Activated CD8-positive, alpha-beta memory T cell treated with anti-CD3 and anti-CD28 coated beads, Interleukin-2, amount 50 U/mL, for 24 hours (primary cell): ENCODE measurements around the gene RNF150.

Experiments
- DNase-seq: peaks from one replicate; pipeline ENCODE4 v3.0.0-alpha.2; 2020; ENCODE audit errors: extremely low read depth

RNF150 gene

DNA sequence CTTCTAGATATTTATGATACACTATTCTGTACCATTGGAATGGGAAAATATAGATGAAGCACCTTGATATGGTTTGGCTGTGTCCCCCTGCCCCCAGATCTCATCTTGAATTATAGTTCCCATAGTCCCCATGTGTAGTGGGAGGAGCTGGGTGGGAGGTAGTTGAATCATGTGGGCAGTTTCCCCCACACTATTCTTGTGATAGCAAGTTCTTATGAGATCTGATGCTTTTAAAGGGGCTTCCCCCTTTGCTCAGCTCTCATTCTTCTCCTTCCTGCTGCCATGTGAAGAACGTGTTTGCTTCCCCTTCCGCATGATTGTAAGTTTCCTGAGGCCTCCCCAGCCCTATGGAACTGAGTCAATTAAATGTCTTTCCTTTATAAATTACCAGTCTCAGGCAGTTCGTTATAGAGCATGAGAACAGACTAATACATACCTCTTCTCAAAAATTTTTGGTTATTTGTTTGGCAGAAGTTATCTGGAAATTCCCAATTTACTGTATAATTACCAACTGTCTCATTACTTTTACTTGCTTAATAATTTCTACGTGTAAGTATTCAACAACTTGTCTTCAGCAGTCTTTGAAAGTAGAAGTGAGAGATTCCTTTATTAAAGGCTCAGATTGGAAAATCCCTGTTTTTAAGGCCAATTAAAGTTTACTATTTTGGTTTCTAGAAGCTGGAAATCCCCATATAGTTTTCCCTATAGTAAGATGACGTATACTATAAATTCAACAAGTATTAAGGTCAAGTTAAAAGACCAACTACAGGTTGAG lies 152.7 kb downstream of the RNF150 start:
- no peak for DNase-seq

DNA sequence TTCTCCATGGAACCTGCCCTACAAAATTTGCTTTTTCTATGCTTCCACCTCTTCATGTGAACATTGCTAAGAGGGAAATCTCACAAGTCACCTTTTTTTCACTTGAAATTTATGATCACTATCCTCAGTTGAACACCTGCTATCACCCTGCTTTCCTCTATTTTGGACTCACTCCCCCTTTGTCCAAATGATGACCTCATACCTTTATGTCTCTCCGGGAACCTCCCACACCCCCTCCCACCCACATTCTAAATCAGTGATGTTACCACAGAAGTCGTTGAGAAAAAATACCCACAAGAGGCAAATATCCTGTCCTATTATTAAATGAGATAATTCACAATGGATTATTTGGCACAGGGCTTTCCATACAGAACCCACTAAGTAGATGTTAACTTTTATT lies 156.5 kb downstream of the RNF150 start:
- DNase-seq: no peak

DNA sequence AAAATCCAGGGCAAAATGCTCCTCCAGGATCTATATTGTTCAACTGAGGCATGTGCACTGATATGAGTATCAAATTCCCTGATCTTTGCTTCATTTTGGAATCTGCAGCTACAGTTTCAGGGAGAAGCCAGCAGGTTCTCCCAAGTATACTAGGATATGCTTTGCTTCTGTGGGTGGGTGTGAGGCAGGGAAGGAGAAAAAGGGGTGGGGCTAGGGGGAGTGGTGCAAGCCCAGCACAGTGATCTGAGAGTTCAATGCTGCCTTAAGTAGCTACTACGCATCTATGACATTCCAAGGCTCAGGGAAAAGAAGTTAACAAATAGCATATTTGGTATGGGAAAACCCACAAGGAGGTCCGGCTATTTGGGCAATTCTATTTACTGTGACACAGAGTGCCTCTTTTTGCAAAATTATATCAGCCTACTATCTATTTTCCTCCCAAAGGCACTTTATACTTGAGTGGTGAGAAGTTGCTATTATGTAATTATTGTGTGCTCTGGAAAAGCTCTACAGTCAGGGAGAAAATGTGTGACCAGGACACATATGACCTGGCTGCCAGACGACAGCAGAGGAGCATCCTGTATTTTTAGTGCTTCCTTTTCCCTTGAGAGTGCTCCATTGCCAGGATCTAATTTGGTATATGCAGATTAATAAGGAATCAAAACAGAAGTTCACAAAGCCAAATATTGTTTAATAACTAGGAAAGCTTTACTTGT lies 162.0 kb downstream of the RNF150 start:
- no peak for DNase-seq

DNA sequence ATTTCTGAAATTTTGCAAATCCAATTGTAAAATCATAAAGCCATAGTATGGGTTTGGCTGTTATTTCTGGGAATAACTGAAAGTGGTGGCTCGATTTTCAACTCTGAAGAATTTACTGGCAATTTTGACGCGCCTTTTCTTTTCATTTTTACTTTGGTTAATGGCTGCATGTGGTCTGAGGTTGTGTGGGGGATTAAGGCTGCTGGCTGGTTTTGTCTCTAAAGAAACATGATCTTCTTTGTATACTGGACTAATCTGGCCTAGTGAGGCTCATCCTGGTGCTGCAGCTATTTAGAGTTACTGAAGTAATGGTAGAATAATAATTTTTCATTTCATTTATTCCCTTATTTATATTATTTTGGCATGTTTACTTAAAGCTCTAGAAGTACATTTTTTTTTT lies 164.0 kb downstream of the RNF150 start:
- DNase-seq: no peak

DNA sequence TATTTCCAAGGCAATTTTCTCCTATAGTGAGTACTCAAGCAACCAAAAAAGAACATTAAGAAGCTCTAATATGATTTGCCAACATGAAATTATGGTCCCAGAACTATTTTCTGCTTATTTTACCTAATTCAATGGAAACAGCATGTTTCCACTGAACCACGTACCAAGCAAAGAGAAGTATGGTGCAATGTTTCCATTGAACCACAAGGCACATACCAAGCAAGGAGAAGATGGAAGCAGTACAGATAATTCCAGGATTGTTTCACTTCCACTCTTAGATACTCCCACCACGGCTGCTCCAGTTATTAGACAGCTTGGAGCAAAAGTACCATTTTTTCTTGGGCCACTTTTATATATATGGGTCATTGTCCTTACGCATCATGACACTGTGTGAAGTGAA lies 164.9 kb downstream of the RNF150 start:
- DNase-seq: no peak

DNA sequence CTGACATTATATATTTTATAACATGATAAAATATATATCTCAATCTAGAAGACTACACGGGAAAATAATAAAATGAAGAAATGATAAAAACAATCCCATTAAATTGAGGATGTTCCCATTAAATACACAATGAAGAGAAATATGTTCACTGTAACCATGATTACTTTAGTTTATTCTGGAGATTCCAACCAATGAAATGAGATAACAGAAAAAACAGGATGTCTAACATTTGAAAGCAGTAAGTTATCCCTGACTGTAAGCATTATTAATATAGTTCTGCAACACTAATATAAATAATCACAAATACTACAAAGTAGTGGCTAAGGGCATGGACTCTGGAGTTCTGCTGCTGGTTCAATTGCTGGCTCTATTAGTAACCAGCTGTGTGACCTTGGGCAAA lies 169.4 kb downstream of the RNF150 start:
- no peak for DNase-seq

DNA sequence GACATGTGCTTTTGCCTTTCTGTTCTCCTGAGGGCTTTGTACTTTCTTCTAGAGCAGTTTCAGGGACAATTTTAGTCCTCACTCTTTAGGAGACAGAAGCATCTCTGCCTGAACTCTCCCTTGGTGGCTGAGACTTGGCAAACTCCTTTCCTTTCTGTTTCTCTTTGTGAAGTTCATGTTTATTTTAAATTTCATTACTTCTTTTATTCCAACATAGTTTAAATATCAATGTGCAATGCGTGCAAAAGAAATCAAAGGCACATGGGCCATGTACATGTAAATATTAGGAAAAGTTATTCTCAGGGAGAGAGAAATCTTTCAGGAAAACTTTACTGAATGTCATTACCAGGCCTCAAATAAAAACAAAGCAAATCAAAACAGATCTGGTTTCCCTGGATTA lies 177.6 kb downstream of the RNF150 start:
- DNase-seq: no peak

DNA sequence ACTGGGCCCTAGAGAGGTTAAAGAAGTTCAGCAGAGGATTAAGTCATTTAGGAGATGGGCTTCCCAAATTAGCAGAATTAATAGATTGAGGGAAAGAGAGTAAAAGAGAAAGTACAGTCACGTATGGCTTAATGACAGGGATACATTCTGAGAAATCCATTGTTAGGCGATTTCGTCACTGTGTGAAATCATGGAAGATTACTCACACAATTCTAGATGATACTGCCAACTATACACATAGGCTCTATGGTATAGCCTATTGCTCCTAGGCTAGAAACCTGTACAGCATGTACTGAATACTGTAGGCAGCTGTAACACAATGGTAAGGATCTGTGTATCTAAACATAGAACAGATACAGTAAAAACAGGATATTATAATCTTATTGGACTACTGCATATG lies 180.6 kb downstream of the RNF150 start:
- DNase-seq: no peak

DNA sequence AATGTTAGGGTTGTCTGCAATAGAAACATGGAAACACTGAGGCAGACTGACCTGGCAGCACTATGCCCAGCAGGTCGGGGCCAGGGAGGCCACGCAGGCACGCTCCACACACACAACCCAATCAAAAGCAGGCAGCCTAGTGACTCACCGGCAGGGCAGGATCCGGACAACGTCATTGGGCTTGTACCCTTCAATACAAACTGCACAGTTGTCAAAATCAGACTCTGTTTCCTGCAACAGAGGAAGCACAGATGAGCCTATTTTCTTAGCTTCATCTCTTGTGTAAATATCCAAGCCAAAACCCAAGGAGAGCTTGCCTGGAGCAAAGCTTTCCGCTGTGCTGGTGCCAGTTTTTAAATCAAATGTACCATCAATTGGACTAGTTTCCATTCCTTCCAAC lies 185.8 kb downstream of the RNF150 start:
- no peak for DNase-seq

DNA sequence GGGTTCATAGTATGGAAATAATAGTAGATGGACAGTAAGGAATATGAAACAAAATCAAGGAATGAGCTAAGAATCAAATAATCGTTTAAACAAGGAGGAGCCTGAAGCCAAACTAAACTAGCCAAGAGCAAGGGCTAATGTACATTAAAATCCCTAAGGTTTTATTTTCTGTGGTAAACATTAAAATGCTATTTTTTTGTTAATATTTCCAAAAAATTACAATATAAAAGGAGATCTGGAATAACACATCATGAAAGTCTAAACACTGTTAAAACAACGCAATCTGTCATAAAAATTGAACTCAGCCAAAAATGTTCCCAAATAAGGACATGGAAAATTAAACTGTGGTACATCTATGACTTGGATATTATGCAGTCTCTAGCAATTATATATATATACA lies 188.2 kb downstream of the RNF150 start:
- DNase-seq: no peak

DNA sequence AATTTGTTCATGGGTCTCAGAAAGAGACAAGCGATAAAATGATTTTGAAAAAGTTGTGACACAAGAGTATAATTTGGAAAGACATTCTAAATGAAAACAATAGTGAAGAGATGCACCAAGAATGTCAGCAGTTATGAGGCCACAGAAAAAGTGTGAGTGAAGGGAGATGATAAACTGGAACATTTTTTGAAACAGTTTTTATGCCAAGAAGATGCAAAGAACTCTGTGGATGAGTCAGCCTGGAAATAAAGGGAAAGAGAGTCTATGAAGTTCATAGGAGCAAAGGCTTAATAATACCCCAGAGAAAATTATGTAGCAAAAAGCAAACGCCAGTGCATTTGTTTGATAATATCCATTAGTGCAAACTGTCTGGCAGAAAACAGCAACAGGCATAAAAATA lies 188.7 kb downstream of the RNF150 start:
- DNase-seq: no peak

DNA sequence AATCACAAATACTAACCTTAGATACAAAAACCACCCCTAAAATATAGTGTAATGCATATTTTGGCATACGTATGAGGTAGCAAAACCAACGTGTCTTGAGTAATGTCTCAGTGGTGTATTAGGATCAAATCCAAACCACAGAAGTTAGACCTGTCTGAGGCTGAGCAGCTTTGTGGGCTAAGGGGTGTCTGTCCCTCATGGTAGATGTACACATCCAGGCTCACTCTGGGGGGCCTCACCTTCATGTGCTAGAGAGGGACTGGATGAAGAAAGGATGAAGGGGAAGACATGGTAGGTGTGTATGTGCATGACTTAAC lies 189.1 kb downstream of the RNF150 start:
- no peak for DNase-seq

DNA sequence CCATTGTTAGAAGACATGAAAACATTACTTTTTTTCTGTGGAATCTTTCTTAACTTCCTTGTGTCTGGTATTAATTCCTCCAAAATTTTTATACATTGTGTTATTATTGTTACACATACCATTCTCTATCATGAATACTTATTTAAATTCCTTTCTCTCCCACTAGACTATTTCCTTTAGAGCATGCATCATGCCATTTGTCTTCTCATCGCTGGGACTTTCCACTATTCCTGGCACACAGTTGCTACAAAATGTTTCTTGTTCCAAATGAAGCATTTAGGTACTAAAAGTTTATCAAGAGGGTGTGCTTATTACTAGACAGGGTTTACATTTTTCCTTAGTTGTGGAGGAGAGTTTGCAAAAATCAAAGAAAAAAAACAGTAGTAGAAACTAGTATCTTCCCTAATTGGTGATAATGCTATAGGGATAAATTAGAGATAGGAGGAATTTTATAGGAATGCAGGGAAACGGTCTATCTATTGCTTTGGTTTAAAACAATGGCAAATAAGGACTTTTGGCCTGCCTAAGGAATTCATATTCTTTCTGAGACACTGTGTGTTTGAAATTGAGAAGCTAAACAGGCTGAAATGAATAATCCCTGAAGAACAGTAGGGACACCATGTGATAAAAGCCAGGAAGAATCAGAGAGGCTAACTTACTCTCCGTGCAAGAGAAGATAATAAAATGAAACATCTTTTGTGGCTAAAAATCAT lies 189.6 kb downstream of the RNF150 start:
- no peak for DNase-seq

DNA sequence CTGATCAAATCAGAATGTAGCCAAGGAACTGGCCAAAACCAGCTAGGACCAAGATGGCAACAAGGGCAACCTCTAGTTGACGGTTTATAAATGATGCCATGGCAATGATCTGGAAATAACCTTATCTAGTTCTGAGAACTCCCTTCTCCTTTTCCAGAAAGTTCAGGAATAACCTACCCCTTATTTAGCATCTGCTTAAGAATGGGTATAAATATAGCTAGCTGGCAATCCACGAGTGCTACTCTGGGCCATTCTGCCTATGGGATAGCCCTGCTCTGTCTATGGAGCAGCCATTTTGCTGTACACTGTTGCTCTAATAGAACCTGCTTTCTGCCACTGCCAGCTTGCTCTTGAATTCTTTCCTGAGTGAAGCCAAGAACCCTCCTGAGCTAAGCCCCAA lies 192.7 kb downstream of the RNF150 start:
- DNase-seq: no peak

DNA sequence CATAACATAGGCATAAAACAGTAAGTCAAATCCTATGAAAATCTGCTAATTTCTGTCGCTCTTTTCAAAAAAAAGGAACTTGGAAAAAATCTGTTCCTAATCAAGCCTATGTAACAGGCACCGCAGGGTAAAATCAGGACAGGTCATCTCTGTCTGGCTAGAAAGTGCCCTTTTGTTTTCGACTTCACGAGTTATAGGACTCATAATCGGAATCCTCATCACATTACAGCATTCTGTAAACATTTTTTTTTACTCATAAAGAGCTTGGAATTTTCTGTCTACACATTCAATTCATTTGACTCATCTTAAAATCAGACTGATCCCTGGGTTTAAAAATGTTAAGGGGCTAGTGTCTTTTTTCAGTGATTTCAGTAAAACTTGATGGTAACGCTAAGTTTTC lies 195.4 kb downstream of the RNF150 start:
- no peak for DNase-seq

DNA sequence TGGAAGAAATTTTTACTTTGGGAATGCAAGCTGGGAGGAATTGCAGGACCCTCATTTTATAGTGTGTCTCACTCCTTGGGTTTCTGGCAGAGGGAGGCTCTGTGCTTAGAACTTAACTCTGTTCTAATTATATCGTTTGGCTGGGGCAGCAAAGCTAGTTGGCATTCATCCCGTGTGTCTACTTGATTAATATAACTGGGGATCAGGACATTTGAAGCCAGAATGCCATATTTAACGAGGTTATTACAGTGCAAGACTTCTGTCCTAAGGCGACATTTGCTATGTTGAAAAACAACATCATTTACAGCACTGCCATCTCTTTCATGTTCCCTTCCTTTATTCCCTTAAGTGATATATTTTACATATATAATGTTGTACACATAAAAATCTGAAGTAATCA lies 198.0 kb downstream of the RNF150 start:
- DNase-seq: no peak

DNA sequence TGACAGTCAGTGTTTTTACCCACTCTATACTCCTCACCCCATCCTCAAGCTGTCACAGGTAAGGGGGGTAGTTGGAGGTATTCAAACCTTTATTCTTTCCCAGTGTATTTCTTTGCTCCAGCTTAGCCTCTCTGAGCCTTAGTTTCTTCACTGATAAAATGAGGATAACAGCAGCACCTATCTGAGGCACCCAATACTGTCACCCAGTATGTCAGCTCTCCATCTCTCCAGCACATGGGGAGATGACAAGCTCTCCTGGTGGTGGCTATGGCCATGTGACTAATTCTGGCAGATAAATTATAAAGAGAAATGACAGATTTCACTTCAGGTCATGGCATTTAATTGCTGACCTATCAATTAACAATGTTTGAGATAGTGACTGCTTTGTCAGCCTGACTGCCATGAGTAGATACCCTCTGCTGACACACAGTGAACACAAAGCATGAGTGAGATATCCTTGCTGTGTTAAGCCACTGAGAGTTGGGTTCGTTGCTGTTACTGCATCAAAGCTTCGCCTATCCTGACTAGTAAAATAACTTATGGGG lies 200.7 kb downstream of the RNF150 start:
- DNase-seq: no peak

DNA sequence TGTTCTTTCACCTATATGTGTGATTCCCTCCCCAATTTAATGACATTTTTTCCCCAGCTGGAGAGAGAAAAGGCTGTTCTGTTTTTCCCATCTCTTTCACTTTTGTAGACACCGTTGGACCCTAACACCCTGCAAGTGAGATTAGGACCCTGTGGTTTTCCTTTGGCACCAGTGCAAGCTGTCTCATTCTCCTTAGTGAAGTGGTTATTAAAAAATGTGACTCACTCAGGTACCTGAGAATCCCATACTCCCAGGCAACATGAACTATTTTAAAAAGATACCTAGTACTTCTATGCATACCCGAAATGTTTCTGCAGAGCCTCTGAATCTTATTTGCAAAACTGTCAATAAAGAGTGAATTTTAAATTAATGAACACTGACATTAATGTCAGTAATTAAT lies 201.4 kb downstream of the RNF150 start:
- DNase-seq: no peak

DNA sequence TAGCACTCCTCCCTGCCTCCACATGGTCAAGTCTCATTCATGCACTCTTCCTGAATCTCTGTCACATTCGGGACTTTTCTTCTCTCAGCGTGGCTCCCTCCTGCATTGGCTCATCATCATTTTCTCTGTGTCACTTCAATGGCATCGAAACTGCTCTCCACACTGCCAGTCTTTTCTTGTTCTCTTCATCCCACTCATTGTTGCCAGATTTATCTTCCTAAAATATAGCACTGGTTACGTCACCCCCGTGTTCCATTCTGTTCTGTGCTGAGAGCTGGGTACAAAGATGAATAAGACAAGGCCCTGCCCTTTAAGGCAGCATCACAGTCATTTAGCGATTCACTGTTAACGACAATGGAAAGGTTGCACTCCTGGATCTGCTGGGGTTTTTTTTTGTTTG lies 202.7 kb downstream of the RNF150 start:
- no peak for DNase-seq

DNA sequence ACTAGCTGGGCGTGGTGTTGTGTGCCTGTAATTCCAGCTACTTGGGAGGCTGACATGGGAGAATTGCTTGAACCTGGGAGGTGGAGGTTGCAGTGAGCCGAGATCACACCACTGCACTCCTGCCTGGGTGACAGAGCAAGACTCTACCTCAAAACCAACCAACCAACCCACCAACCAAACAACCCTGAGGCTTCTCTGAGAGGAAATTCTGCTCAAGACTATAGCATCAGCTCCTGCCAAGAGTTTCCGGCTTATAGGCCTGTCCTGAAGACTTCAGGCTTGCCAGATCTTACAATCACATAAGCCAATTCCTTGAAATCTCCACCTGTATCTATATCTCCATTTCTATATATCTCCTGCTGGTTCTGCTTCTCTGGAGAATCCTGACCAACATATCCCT lies 203.3 kb downstream of the RNF150 start:
- DNase-seq: no peak

DNA sequence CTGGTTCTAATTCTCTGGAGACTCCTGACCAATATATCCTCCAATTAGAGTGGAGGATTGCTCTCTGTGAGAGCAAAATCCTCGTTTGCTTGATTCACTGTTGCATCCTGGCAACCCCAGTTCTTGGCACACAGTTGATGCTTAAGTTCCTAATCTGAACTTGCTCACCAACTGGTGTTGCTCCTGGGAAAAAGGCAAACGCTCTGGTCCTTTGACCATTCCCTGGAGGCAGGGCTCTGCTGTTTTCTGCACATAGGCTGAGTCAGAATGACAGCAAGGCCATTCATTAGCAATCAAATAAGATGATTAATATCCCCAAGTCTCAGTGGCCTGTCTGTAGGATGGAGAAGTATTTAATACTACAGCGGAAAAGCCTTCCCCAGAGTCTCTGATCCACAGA lies 204.4 kb downstream of the RNF150 start:
- no peak for DNase-seq

DNA sequence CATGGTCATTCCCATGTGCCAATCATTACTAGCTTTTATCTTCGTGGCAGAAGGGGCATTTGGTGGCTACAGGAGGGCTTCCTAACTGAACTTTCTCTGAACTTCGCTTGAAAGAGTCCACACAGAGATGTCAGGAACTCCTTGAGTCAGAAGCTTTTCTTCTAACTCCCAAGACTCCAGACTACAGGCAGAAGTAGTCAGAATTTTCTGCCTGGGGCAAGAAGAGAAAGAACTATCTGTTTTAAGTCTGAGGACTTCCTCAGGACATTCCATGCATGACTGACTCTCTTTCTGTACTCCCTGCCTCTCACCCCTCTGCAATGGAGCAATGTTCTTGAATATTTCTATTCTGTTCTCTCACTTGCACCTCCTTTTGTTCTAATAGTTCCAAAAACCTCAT lies 206.6 kb downstream of the RNF150 start:
- no peak for DNase-seq

DNA sequence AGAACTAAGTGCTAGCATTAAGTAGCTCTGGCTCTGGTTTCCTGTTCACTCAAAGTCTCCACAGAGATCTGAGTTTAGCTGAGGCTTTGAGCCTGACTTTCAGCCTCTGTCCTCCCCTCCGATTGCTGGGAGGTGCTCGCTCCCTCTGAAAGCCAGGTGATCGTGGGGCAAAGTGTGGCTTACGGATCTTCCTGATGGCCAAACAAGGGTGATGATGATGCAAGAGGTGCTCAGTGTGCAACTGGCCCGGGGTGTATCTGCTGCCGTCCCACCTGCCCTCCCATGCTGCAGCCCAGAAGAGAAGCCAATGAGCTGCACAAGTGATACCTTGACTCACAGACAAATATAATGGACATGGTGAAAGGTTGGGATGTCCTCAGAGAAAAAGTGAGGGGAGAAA lies 207.9 kb downstream of the RNF150 start:
- DNase-seq: no peak
